GM12865 (cell line): ENCODE results near the gene LTBP3.

ENCODE experiments used
- DNase-seq: peaks from one replicate; pipeline ENCODE4 v3.0.0; 2010; ENCODE audit warnings: low read depth
- H3K4me3 ChIP-seq: 2 replicates; pipeline ENCODE4 v1.5.1; 2011; ENCODE audit warnings: mild to moderate bottlenecking, low read depth, low read length, control low read depth
- CTCF ChIP-seq: IDR thresholded peaks from 2 replicates; pipeline ENCODE4 v1.5.1; 2011; ENCODE audit warnings: low read length, control low read depth, low read depth, inconsistent platforms; ENCODE audit not compliant: insufficient read depth; ENCODE audit errors: missing control alignments

LTBP3 gene

GRCh38 chr11:65491614-65492386 lies 66.4 kb downstream of the LTBP3 start:
- no peak for TF ChIP-seq CTCF
- H3K4me3 ChIP-seq: peak overlapping the region; percentile 65
- DNase-seq: peak; percentile 69

- no peak for TF ChIP-seq CTCF
- peak overlapping the region; percentile 65 for H3K4me3 ChIP-seq
- no peak for DNase-seq
These were observed 67.0 kb downstream of the LTBP3 start for GRCh38 chr11:65491163-65491465.

GRCh38 chr11:65489706-65490320 lies 68.3 kb downstream of the LTBP3 start:
- TF ChIP-seq CTCF: no peak
- no peak for DNase-seq
- no peak overlapping the region for H3K4me3 ChIP-seq

- H3K4me3 ChIP-seq: no peak overlapping the region
- no peak for DNase-seq
- TF ChIP-seq CTCF: no peak
These were observed 69.0 kb downstream of the LTBP3 start for GRCh38 chr11:65489035-65489705.
